Measurements from ENCODE around the gene BDKRB1. TPM values are rescaled to one million over a fixed set of nuclear protein-coding genes. Genes with fewer than 3 reads are reported as not detected.
A peak's percentile ranks its signal among the peaks of the same experiment; 100 is the strongest.

Gene BDKRB1
- polyA plus RNA-seq (2013, experiment 1 of 2; ENCODE audit: insufficient read length): 4.4 TPM
- 1.8 TPM for polyA plus RNA-seq (2013, experiment 2 of 2; ENCODE audit: insufficient read length)

DNA sequence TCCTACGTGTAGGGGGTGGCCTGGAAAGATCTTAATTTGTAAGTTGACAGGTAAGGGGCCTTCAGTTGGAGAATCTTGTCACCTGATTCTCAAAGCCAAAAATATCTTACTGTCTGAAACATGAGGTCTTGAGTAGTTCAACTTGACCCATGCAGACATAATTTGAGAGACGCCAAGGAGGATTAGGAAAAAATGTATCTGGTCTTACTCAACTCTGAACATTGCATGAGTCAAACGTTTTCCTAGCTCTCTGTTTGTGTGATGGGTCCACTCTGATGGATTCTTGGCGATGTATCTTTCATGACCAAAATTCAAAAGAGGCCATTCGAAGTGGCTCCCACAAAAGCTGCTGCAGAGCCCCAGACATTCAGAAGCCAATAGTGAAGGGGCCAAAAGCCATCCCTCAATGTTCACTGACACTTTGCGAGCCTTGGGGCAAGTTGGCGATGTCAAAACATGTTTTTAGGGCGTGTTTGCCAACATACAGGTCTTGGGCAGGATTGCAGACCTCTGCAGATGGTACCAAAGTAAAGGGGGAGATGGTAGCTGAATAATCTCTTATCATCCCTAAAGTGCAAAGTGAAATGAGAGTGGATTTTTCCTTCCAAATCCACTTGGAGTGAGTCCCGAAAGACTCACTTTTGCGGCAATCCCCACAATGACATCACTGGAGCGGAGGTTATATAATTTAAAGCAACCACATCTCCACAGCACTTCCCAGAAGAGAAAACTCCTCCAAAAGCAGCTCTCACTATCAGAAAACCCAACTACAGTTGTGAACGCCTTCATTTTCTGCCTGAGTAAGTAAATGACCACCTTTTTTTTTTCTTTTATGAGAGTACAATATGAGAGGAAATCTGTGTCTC lies at the start of gene BDKRB1:
BDKRB1 (plus strand) TSS at position 710 of the 866 bp plus-strand sequence. CDS start 7,473 bp downstream, outside the sequence.
- DNase-seq: peak; percentile 95

DNA sequence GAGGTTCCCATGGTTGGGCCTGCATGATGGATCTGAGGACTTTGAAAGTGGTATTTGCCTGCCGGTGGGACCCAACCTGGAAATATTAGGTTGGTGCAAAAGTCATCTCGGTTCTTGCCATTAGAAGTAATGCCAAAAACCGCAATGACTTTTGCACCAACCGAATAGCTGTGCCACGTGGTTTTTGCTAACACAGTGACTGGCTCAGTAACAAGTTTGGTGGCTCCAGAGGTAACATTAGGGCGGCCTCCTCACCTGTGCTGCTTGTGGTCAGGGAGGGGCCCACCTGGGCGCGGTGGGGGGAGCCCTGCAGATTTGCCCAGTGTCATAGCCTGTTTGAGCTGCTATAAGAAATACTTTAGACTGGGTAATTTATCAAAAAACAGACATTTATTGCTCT lies 49.5 kb upstream of the BDKRB1 start:
- no peak for DNase-seq

DNA sequence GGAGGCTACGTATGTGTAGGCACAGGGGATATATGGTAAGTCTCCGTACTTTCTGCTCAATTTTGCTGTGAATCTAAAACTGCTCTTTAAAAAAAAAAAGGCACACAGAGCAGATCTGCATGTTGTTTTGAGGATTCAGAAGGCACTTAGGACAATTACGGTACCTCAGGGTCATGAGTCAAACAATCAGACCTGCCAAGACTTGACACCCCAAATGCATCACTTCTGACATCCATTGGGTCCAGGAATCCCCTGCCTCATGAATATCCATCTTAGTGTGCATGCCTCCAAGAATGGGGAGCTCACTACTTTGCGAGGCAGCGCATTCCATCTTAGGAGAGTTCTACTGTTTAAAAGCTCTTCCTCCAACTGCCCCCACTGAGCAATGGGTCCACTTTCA lies 48.3 kb upstream of the BDKRB1 start:
- DNase-seq: no peak

DNA sequence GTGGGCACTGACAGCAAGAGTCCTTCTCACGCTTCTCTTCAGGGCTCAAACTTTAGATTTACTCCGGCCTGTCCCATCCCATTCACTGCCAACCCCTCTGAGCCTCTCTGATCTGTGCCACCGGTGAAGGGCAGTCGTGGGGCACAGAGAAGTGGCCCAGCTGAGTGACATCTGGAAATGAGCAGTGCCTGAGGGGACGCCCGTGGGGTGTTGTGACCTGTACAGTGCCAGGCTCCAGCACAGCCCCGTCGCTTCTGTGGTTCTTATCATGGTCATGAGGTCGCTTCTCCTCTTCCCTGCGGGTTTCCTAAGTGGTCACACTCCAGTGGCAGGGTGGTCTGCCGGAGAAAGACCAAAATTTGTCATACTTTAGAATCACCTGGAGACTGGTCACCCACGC lies 47.3 kb upstream of the BDKRB1 start:
- DNase-seq: no peak

DNA sequence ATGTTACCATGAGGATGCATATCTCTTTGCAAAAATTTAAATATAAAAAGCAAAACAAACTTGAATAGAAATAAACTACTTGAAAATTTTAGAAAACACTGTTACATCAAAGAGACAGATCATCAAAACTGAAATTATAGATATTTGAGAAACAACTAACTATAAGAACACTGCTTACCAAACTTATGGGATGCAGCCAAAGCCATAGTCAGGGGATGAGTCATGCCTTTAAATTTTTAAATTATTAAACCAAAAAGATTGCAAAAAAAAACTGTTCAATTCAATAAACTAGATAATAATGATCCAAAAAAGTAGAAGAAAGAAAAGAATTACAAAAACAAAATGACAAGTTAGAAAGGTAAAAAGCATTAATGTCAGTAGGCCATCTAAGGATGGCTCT lies 43.9 kb upstream of the BDKRB1 start:
- no peak for DNase-seq

DNA sequence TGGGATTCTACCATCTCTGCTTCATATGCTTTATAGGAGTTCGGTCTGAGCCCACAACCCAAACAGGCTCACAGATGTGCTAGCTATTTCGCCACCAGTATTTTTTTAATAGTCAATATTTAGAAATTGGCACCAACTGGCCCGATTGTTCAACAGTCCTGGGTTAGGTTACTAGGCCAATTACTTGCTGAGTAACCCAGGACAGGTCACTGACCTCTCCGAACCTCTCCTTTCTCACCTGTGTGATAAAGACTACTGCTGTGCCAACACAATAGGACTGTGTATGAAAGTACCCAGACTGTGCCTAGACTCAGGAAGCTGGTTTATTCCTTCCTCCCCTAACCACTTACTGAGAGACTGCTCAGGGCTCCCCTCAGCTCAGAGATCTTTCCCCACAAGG lies 43.1 kb upstream of the BDKRB1 start:
- DNase-seq: no peak

DNA sequence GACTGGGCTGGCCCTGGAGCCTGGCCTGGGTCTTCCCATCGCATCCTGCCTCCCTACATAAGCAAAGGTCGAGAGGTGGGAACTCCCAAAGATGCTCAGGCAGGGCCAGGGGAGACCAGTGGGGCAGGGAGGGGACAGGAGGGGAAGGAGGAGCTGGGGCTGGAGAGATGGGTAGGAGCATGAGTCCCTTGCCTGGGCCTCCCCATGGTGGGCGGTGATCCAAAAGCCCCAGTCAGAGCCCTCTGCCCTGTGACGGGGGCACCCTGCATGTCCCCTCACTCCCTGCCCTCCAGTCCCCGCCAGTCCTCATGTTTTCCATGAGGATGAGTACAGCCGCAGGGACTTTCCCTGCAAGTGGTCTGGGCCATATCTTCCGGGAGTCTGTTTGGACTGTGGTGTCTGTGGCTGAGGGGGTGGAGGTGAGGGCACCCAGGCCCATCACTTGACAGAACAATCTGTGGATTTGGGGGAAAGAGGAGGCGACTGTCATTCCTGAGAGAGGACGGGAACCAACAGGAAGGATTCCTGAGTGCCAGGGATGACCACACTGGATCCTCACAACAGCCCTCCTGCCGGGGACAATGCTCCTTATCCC lies 42.0 kb upstream of the BDKRB1 start:
- DNase-seq: no peak

- no peak for DNase-seq
Observed at GRCh38 chr14:96214793-96215192, 41.2 kb upstream of the BDKRB1 start.

- no peak for DNase-seq
Observed at GRCh38 chr14:96215452-96216244, 40.4 kb upstream of the BDKRB1 start.

DNA sequence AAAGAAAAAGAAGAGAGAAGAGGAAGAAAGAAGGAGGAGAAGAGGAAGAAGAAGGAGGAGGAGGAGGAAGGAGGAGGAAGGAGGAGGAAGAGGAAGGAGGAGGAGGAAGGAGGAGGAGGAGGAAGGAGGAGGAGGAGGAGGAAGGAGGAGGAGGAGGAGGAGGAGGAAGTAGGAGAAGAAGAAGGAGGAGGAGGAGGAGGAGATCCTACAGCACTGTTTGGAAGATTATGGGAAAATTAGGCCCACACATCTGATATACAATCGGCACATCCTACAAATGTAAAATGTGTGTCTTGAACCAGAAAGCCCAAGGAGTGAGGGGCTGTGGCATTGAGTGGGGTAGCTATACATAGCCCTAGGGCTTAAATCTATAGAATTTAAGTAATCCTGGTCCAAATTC lies 39.4 kb upstream of the BDKRB1 start:
- no peak for DNase-seq

DNA sequence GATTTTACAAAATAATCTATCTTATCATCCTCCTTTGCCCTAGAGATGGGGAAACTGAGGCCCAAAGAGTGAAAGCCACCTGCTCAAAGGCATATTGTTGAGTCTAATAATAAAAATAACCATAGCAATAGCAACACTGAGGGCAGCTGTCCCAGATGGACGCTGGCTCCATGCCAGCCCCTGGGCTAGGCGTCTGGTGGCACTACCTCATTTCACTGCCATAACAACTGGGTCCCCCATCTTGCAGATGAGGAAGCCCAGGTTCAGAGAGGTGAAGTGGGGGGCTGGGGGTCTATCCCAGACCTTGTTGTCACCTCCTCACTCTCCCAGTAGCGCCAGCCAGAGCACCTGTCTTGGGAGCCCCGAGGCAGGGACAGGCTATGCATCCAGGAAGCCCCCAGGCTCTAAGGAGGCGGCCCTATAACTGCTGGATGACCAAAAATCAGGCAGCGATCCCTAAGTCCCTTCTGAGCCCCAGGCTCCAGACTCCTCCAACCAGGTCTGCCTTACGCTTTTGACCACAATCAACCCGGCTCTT lies 38.6 kb upstream of the BDKRB1 start:
- DNase-seq: no peak

DNA sequence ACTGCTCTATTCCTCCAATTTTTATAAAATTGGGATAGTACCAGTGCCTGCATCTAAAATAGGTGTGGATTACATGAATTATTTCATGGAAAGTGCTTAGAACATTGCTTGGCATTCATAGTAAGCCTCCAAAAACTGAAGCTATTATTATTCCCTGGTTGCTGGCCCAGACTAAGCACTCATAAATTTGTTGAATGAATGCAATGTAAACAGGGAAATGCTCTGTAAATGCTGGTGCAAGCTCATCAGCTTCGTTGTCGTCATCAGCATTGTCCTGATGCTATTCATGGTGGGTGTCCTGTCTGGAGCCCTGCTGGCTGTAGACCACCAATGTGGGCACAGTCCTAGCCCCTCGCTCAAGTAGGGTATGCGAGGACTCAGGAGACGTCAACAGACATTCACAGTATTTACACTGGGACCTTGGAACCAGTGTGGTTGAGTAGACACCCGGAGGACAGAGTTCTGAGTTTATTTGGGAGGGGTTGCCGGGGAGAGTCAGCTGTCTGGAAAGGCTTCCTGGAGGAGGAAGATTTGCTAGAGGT lies 34.8 kb upstream of the BDKRB1 start:
- no peak for DNase-seq

GRCh38 chr14:96221841-96222240 lies 34.2 kb upstream of the BDKRB1 start:
- no peak for DNase-seq

DNA sequence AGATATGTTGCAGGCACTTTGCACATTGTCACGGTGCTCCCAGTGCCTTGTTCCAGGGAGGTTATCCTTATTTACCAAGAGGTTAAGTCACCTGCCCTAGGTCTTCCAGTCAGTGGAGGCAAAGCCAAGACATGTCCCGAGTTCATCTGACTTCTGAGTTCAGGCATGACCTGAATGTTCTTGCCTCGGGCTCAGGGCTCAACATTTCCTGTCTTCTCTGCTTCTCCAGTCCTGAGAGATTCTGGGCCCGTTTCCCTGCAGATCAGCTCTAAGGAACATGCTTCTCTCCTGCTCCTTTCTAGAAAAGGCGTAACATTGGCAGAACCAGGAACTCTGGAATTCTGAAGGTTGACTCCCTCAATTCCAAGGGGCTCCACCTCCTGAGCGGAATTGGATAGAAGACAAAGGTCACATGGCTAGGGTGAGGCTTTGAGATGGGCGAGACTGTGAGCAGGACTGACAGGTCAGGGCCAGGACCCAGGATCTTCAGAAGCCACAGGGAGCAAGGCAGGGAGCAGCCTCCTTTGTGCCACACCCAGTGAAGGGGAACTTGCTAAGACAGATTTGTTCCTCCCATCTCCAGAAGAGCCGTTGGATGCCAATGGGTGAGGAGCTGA lies 31.4 kb upstream of the BDKRB1 start:
- no peak for DNase-seq

GRCh38 chr14:96225213-96225612 lies 30.8 kb upstream of the BDKRB1 start:
- DNase-seq: no peak

DNA sequence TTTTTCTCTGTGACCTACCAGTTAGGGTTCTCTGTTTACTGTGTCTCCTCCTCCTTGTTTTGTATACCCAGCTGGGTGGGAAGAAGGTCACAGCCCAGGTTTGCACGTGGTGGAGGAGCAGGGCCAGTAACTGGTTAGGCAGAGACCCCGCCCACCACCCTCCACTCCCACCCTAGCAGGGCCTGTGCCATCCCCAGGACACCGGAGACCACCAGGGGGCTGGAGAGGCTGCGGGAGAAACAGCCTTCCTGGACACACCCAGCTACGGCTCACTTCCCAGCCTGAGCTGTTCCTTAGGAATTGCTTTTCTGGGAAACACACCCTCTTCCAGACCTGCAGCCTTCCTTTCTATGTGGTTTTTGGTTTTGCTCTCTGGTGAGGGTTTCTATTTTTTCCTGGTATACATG lies 30.3 kb upstream of the BDKRB1 start:
- peak; percentile 70 for DNase-seq

DNA sequence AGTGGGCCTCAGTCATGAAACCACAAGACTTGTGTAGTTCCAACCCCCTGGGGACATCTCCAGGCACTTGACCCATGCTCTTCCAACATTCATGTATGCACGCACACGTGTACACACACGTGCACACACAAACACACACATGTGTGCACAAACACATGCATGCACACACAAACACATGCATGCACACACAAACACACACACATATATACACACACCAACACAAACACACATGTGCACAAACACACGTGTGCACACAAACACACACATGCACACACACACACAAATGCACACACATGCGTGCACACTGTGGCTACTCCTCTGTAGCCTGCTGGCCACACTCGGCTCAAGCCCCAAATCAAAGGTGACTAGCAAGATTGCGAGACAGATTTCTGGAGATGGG lies 28.6 kb upstream of the BDKRB1 start:
- DNase-seq: no peak

- DNase-seq: no peak
Observed at GRCh38 chr14:96229315-96229714, 26.7 kb upstream of the BDKRB1 start.

DNA sequence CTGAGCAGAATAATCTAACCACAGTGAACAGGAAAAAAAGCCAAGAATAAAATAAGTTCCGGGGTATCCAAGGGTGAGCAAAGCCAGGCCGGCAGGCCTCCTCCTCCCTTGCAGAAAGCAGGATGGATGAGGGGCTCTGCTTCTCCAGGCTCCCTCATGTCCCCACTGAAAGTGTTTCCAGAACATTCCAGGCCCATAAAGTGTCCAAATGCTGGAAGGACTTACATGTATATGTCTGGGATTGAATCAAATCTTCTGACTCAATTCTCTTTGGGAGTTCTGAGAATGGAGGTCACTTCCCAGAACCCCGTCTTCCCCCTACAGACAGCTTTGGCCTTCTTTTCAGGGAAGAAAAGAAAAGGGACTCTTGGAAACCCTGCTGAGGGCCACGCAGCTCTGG lies 25.0 kb upstream of the BDKRB1 start:
- DNase-seq: no peak

- no peak for DNase-seq
Observed at GRCh38 chr14:96231526-96232130, 24.4 kb upstream of the BDKRB1 start.

GRCh38 chr14:96232506-96232905 lies 23.5 kb upstream of the BDKRB1 start:
- no peak for DNase-seq

DNA sequence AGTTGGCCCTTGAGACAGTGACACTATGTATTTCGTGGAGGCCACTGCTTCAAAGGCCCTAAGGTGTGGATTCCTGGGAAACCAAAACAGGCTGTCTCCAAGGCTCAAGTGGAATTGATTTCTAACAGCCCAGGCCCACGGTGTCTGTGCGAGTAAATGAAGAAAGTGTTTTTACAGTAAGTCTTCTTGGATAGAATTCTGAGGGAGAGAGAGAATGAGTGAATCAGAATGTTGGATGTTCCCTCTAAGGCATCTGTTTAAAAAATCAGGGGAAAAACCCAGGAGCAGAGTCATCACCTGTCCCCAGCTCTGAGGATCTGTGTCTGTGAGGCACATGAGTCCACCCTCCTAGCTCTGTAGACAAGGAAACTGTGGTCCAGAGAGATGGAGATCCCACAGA lies 22.3 kb upstream of the BDKRB1 start:
- DNase-seq: no peak

All from fibroblast of skin of back (primary cell).